ENCODE data around the gene RAB17. TPM values are rescaled to one million over a fixed set of nuclear protein-coding genes. Genes with fewer than 3 reads are reported as not detected.

The RAB17 gene
- total RNA-seq, 1 experiment from 2014 or later: 17.2 TPM

GRCh38 chr2:237591141-237591881 lies 777 bp upstream of the RAB17 start:
- peak; percentile 84 for DNase-seq (ENCODE audit: unreplicated experiment)
- intact Hi-C loops (cut with micrococcal nuclease): loop anchor here (5.0 kb wide), 1 partner anchor 66 kb away; no protein-coding TSS in a partner anchor
- CTCF ChIA-PET: interaction anchor here (0.7 to 4.4 kb wide), 6 partner anchors 9 to 507 kb away, joined by 3 to 18 read pairs (median 4); no protein-coding TSS in a partner anchor
- POLR2A ChIA-PET: interaction anchor here (0.5 to 3.5 kb wide), 16 partner anchors 13 to 663 kb away, joined by 3 to 19 read pairs (median 4); no protein-coding TSS in a partner anchor
- TSS peak; percentile 50 for BruUV-seq (replicated peaks)
- TF ChIP-seq, protein P1, sequence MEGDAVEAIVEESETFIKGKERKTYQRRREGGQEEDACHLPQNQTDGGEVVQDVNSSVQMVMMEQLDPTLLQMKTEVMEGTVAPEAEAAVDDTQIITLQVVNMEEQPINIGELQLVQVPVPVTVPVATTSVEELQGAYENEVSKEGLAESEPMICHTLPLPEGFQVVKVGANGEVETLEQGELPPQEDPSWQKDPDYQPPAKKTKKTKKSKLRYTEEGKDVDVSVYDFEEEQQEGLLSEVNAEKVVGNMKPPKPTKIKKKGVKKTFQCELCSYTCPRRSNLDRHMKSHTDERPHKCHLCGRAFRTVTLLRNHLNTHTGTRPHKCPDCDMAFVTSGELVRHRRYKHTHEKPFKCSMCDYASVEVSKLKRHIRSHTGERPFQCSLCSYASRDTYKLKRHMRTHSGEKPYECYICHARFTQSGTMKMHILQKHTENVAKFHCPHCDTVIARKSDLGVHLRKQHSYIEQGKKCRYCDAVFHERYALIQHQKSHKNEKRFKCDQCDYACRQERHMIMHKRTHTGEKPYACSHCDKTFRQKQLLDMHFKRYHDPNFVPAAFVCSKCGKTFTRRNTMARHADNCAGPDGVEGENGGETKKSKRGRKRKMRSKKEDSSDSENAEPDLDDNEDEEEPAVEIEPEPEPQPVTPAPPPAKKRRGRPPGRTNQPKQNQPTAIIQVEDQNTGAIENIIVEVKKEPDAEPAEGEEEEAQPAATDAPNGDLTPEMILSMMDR (IDR thresholded peaks at IDR 0.05; ENCODE audit: unreplicated experiment): no peak
- H3K9me3 Mint-ChIP-seq (ENCODE audit: unreplicated experiment): no peaks in the 10 kb centered on the region
- H3K27ac Mint-ChIP-seq (ENCODE audit: low read depth, unreplicated experiment): peak overlapping the region; percentile 90
- H3K4me1 Mint-ChIP-seq (ENCODE audit: insufficient read depth, unreplicated experiment): peaks cover 13% of the 10 kb centered on the region
- no peaks in the 10 kb centered on the region for H3K27me3 Mint-ChIP-seq (ENCODE audit: insufficient read depth, unreplicated experiment)
- peak overlapping the region; percentile 77 for H3K4me3 Mint-ChIP-seq (ENCODE audit: unreplicated experiment)
- H3K36me3 Mint-ChIP-seq (ENCODE audit: insufficient read depth, unreplicated experiment): no peaks in the 10 kb centered on the region

- no peaks in the 10 kb centered on the region for H3K36me3 Mint-ChIP-seq (ENCODE audit: insufficient read depth, unreplicated experiment)
- no peak for DNase-seq (ENCODE audit: unreplicated experiment)
- ChIA-PET CTCF (no interaction called here), POLR2A (interaction anchor here (0.6 to 3.5 kb wide), 4 partner anchors 9 to 104 kb away, joined by 3 to 13 read pairs (median 4); no protein-coding TSS in a partner anchor)
- intact Hi-C loops (cut with micrococcal nuclease): no loop called here
- peaks cover 13% of the 10 kb centered on the region for H3K4me1 Mint-ChIP-seq (ENCODE audit: insufficient read depth, unreplicated experiment)
- H3K27me3 Mint-ChIP-seq (ENCODE audit: insufficient read depth, unreplicated experiment): no peaks in the 10 kb centered on the region
- BruUV-seq (replicated peaks): no TSS peak
- H3K4me3 Mint-ChIP-seq (ENCODE audit: unreplicated experiment): no peak overlapping the region
- no peak overlapping the region for H3K27ac Mint-ChIP-seq (ENCODE audit: low read depth, unreplicated experiment)
- no peaks in the 10 kb centered on the region for H3K9me3 Mint-ChIP-seq (ENCODE audit: unreplicated experiment)
- TF ChIP-seq, protein P1 (IDR thresholded peaks at IDR 0.05; ENCODE audit: unreplicated experiment): no peak
Observed at GRCh38 chr2:237588044-237588696, 2.4 kb downstream of the RAB17 start.

- H3K4me3 Mint-ChIP-seq (ENCODE audit: unreplicated experiment): no peak overlapping the region
Observed at GRCh38 chr2:237585590-237586221, 4.8 kb downstream of the RAB17 start.

More at GRCh38 chr2:237585590-237586221, 4.8 kb downstream of the RAB17 start:
- Mint-ChIP-seq H3K36me3 (ENCODE audit: insufficient read depth, unreplicated experiment) (peaks cover 5% of the 10 kb centered on the region), H3K4me1 (ENCODE audit: insufficient read depth, unreplicated experiment) (peaks cover 7% of the 10 kb centered on the region), H3K27me3 (ENCODE audit: insufficient read depth, unreplicated experiment) (no peaks in the 10 kb centered on the region), H3K9me3 (ENCODE audit: unreplicated experiment) (no peaks in the 10 kb centered on the region), H3K27ac (ENCODE audit: low read depth, unreplicated experiment) (no peak overlapping the region)
- intact Hi-C loops (cut with micrococcal nuclease): no loop called here
- ChIA-PET CTCF (interaction anchor here (0.6 to 2.8 kb wide), 5 partner anchors 10 to 448 kb away, joined by 3 to 10 read pairs (median 4); no protein-coding TSS in a partner anchor), POLR2A (no interaction called here)
- no peak for DNase-seq (ENCODE audit: unreplicated experiment)
- no TSS peak for BruUV-seq (replicated peaks)
- TF ChIP-seq, protein P1 (IDR thresholded peaks at IDR 0.05; ENCODE audit: unreplicated experiment): no peak
